COLO829 (cell line): ENCODE data around the gene CALR3.
"Not testable (repeated sequence)": the region's sequence is repeated elsewhere in the genome, so short reads cannot be mapped to it uniquely, and the experiment has no call there.

Source experiments
- DNase-seq: peaks from one replicate; pipeline ENCODE4 v3.0.0; 2012; ENCODE audit warnings: low spot score

CALR3 gene

DNA sequence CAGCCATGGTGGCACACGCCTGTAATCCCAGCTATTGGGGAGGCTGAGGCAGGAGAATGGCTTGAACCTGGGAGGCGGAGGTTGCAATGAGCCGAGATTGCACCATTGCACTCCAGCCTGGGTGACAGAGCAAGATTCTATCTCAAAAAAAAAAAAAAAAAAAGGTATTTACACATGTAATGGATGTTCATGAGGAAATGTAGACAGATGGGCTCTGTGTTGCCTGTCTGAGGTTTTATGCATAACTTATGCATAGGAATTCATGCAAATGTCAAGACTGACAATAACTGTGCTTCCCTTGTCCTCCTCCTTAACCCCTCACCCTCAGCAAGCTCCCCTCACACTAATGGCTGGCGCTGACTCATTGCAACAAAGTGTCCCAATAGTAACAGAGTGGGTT lies 9.5 kb downstream of the CALR3 start:
- DNase-seq, result peak; percentile 77

DNA sequence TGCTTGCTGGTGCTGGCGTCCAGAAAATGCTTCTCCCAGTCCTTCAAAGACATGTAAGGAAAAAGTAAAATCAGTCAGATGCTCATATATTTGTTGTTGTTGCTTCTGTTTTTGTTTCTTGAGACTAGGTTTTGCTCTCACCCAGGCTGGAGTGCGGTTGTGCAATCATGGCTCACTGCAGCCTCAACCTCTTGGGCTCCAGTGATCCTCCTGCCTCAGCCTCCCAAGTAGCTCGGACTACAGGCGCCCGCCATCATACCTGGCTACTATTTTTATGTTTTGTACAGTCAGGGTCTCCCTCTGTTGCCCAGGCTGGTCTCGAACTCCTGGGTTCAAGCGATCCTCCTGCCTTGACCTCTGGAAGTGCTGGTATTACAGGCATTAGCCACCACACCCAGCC lies 13.2 kb downstream of the CALR3 start:
- no peak for DNase-seq

DNA sequence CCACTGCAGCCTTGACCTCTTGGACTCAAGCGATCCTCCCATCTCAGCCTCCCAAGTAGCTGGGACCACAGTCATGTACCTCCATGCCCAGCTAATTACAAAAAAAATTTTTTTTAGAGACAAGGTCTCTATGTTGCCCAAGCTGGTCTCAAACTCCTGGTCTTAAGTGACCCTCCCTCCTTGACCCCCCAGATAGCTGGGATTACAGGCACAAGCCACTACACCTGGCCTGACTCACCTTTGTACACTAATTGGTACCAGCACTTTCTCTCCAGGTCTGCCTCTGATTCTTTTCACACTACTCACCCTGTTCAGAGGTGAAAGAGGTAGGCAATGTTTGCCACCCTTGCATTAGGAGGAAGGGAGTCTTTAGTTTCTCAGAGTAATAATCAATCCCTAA lies 18.7 kb downstream of the CALR3 start:
- no peak for DNase-seq

DNA sequence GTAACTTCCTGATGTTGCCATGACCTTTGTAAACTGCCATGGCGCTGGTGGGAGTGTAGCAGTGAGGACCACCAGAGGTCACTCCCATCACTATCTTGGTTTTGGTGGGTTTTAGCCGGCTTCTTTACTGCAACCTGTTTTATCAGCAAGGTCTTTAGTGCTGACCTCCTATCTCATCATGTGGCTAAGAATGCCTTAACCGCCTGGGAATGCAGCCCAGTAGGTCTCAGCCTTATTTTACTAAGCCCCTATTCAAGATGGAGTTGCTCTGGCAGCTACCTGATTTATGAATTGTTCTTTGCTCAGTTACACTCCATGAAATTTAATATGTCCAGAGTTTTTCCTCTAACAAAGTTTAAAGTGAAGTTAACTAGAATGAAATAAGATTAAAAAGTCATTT lies 19.6 kb downstream of the CALR3 start:
- no peak for DNase-seq

DNA sequence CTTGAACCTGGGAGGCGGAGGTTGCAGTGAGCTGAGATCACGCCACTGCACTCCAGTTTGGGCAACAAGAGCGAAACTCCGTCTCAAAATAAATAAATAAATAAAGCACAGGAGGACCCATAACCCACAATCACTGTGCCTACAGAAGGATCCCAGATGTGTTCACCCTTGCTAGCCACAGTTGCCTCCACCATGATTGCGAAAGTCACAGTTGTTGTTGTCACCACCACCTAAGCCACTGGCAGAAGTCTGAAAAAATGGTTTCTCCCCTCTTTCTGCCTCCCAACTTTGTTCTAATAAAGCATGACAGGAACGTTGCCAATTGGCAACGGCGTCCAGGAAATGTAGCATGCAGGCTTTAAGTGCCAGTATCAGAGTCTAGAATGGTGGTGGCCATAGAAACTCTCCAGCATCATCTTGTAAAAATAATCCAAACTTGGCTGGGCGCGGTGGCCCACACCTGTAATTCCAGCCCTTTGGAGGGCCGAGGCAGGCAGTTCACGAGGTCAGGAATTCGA lies 22.0 kb downstream of the CALR3 start:
- no peak for DNase-seq

DNA sequence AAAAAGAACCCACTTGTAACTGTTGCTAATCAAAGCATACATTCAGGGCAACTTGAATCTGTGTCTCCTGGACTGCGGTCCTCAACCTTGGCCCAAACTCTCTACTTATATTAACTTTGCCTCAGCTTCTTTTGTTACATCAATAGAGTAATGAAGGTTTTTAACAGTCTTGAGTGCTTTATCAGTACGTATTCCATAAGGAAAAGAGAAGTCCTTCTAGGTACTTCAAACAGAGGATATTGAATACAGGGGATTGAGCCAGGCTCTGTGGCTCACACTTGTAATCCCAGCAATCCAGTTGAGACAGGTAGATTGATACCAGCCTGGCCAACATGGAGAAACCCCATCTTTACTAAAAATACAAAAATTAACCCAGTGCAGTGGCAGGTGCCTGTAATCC lies 23.0 kb downstream of the CALR3 start:
- no peak for DNase-seq

DNA sequence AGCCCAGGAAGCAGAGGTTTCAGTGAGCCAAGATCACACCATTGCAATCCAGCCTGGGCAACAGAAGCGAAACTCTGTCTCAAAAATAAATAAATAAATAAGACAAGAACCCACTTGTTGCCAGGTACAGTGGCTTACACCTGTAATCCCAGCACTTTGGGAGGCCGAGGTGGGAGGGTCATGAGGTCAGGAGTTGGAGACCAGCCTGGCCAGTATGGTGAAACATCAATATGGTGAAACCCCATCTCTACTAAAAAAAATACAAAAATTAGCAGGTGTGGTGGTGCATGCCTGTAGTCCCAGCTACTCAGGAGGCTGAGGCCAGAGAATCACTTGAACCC lies 23.4 kb downstream of the CALR3 start:
- not testable (repeated sequence) for DNase-seq

DNA sequence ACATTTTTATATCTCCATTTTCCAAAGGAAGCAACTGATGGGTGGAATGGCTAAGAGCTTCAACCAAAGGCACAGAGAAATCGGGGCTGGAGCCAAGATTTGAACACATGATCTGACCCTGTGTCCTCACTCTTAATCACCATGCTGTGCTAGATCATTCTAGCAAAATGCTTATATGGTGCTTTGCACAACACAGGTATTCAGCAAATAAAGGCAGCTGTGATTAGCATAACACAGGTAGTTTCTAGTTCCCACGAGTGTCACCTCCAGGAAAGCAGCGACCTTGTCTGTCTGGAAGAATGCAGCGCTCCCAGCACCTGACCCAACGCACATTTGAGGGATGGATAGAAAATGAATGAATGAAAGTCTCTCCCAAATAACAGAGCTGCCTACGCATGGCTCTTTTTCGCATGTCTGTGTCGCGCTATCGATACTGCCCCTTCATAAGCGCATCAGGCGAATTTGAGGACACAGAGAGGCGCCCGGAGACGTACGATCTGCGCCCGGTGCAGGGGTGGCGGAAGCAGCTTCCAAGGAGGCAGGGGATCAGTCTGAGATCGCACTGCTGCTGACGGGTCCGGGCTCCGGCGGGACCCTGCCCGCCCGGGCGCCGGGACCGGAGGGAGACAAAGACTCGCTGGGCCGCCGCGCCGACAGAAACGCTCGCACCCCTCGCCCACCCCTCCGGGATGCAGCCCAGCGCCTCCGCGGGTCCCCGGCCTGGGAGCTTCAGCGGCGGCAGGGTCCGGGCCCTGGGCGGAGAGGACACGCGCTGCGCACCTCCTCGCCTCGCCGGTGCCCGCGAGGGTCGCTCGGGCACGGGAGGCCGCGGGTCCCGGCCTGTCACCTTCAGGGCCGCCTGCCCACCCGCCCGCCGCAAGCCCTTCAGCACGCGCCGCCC lies 24.8 kb downstream of the CALR3 start:
- DNase-seq, result peak; percentile 23

DNA sequence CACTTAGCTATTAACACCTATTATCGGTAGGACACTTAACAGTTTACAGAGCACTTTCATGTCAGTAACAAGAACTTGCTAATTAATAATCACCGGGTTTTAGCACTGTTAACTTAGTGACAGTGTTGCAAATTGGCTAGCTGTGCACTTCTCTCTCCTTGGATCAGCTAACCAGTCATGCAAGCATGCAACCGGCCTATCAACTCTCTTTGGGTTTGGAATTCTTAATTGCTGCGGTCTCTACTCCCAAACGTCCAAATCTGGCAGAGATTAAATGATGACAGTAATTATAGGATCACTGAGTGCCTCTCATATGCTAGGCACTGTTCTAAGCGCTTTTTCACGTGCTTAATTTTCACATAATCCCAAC lies 25.4 kb downstream of the CALR3 start:
- DNase-seq, result no peak

DNA sequence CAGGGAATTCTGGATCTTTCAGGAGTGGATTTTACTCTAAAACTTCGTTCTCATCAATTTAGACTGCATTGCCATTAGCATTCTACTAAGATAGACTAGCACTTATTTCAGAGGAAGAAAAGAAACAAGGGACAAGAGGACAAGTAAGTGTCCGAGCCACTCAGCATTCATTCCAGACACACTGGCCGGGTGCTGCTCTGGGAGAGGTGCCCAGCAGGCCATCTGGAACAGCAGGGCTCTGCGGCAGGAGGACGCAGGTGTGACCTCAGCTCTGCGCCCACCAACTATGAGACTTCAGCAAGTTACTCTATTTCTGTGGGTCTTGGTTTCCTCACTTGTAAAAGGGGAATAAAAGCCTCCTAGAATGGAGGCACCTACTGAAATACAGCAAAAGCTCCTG lies 28.4 kb downstream of the CALR3 start:
- DNase-seq, result no peak

DNA sequence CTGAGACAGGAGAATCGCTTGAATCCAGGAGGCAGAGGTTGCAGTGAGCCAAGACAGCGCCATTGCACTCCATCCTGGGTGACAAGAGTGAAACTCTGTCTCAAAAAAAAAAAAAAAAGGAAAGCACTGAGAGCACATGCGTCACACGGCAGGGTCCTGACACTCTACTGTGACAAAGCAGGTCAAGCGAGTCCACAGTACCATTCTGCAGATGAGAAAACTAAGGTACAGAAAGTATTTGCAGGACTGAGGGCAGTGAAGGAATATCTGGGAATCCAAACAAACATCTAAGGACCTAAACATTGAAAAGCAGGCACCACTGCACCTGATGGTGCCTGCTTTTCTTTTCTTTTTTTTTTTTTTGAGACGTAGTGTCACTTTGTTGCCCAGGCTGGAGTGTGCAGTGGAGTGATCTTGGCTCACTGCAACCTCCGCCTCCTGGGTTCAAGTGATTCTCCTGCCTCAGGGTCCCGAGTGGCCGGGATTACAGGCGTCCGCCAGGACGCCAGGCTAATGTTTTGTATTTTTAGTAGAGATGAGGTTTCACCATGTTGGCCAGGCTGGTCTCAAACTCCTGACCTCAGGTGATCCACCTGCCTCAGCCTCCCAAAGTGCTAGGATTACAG lies 29.1 kb downstream of the CALR3 start:
- DNase-seq, result not testable (repeated sequence)

DNA sequence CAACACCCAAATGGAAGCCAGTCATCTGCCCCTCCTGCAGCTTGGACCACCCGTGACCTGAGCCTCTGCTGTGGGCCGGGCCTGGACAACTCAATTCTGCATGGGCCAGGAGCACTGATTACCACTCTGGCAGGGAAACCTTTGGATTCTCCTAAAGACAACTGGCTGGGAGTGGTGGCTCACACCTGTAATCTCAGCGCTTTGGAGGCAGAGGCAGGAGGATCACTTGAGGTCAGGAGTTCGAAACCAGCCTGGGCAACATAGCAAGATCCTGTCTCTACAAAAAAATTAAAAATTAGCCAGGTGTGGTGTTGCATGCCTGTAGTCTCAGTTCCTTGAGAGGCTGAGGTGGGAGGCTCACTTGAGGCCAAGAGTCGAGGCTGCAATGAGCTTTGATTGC lies 30.7 kb downstream of the CALR3 start:
- DNase-seq, result no peak

DNA sequence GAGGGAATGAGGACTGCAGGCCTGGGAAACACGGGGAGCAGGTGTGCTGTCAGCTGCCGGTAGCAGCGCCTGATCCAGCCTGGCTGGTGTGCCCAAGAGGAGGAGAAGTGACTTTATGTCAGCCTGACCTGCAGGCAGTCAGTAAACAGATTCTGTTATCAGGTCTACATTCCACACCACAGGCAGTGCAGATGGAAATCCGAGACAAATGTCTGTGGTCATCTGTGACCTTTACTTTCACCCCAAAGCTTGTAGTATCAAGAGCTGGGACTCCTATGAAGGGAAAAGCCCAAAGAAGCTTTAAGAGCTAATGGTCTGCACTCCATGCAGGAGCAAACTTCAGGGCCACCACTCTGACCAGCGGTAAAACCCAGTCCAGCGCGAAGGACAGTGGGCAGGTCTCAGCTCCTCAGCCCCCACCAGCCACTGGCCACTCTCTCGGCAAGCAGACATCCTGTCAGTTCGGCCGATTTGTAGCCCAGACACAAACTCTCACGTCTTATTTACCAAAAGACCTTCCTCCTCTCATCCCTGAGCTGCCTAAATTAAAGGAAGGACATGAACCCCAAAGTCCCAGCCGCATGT lies 31.9 kb downstream of the CALR3 start:
- no peak for DNase-seq

DNA sequence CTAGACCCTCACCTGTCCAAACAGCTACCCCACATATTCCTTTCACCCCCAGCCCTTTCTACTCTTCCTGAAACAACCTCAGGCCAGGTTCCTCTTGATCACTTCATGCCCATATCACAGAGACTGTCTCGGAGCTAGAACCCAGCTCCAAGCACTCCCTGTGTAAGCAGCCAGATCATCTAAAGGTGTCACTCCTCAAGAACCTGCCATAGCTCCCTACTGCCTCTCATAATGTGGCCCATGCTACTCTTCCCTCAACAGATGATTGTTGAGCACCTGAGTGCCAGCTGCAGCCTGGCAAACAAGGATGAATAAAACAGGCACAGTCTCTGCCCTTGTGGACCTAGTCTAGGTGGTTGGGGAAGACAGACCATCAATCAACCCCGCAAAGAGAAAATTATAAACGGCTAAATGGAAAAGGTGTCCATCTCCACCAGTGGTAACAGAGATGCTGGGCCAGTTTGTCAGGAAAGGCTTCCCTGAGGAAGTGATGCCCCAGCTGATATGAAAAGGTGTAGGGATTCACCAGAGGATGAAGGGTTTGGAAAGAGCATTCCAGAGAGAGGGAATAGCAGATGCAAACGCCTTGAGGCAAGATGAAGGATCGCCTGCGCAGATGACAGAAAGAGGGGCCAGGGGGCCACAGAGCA lies 32.5 kb downstream of the CALR3 start:
- DNase-seq, result no peak

DNA sequence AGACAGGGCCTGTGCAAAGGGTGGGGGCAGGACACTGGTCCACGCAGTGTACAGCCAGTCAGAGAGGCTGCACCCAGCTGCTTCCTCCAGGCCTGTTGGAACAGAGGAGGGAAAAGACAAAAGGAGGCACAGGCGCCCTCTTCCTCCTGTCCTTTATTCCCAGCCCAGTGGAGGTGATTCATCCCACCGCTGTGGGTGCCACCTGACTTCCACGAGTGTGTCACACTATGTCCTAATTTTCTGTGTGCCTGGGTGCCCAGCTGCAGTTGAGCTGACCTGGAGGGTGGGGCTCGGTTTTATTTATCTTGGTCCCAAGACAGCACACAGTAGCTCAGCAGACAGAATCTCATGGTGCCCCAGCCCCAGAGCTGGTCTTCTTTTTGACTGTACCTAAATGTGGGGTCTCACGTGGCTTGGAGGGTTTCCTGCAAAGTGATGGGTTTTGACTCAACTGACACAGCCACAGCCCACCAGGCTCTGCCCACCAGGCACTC lies 33.2 kb downstream of the CALR3 start:
- no peak for DNase-seq

DNA sequence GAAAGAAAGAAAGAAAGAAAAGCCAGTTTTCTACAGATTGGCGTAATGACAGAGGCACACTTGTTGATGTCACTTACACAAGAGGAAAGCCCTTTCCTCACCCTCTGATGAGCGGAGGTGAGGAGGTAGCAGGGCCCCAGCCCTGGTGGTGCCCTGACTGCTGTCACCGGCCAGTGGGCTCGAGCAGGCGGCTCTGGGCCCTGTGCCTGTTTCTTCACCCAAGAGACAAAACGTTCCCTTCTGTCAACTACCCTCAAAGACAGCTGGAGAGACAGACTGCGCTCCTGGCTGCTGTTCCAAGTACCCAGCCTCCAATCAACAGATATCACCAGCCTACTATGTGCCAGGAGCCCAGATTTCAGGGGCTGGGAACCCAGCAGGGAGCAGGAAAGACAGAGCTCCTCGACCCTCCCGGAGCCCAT lies 34.3 kb downstream of the CALR3 start:
- DNase-seq, result no peak

DNA sequence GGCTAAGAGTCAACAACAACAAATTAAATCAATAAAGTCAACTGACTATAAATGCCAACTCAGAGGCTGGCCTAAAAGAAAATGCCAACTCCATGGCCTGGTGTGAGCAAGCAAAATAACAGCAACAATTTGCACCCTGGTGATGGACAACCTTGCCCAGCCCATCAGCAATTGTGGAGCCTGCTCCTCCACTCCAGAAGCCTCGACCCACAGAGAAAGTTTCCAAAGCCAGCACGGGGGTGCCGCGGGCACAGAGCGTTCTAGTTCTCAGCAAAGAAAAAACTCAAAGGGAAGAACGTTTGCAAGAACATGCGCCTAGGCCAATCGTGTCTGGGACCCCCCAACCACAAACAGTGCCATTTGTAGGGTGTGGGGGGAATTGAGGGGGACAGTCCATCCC lies 35.5 kb downstream of the CALR3 start:
- no peak for DNase-seq

DNA sequence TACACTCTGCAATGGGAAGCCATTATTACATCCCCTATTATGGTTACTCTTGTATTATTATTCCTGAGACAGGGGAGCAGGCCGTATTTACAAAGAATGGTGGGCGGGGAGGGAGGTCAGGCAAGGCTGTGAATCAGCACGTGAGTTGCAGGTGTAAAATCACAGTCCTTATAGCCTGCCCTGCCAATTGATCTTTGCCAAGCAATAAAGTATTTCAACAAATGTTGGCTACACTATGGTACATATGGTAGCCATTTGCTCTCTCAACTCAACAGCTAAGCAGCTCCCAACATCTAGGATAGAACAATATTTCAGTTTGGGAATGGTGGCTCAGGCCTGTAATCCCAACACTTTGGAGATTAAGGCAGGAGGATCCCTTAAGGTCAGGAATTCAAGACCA lies 36.3 kb downstream of the CALR3 start:
- DNase-seq, result no peak

DNA sequence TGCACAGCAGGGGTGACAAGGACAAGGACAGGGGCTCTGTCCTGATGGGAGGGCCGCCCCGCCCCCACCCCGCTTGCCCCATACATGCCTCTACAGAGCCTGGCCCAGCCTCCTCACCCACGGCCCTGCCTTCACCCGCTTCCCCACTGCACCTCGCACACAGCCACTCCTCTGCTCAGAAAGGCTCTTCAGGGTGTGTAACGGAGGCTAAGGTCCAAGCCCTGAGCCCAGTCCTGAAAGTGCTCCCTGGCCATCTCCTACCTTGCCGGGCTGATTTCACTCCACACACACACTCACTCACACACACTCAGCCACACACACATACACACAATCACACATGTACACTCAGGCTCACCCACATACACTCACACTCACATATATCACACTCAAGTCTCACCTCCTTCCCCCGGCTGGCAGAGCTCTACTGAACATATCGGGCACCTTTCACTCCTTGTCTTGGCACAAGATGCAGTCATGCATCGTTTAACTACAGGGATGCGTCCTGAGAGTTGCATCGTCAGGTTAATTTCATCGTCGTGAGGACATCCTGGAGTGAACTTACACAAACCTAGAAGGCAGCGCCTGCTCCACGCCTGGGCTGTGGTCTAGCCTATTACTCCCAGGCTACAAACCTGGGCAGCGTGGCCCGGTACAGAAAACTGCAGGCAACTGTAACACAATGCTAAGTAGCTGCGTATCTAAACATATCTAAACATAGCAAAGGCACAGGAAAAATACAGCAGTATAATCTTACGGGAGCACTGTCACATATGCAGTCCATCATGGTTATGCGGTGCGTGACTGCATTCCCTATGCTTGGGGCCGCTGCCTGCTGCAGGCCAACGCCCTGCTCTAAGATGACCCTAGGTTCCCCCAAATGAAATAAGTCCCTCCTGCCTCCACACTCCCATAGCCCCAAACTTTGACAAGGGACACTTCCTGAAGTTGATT lies 37.3 kb downstream of the CALR3 start:
- DNase-seq, result no peak

DNA sequence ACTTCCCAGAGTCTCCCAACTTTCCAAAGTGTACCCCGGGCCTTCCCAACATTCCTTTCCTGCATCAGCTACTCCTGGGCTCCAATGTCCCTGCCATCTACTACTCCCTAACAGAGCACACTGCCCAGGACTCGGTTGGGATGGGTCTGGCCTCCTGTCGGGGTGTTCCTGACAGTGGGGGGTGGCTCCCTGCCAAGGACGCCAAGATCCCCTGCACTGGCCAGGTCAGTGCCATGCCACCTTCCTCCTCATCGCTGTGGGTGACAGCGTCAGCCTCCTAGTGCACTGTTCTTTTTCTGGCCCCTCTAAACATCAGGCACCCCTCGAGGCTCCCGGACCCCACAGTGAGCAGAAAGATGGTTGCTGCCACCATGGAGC lies 38.0 kb downstream of the CALR3 start:
- no peak for DNase-seq

DNA sequence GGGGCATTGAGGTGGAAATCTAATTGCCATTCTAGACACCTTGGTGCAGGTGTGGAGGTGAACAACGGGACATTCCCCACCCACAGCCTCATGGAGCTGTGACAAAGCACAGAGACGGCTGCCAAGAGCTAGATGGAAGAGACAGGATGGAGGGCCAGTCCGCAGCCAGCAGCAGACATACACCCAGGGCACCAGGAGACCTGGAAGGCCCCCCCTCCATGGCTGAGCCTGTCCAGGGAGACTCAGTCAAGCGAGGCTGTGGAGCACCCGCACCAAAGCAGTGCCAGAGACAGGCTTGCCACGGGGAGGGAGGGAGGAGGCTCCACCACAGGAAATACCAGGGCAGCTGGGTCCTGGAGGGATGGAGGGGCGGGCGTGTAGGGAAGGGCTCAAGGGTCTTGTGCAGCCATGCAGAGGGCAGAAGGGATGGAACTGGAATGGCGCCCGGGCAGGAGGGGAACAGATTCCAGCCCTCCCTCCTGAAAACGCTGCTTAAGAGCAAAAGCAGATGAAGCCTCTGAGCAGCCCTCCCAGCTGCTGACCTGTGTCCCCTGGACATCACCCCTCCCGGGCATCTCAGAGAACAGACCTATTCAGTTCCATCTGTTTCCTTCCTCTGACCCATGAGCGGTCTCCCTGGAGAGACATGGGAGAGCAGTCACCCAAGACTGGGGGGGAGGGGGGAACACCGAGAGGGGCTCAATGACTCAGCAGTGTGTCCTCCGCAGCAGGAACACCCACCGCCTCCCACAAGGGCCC lies 38.6 kb downstream of the CALR3 start:
- peak; percentile 33 for DNase-seq
